Measurements from ENCODE around the gene NTM.

NTM gene

GRCh38 chr11:131644204-131644795, 273.9 kb downstream of the NTM start:
- DNase-seq (ENCODE audit: low spot score): no peak

DNA sequence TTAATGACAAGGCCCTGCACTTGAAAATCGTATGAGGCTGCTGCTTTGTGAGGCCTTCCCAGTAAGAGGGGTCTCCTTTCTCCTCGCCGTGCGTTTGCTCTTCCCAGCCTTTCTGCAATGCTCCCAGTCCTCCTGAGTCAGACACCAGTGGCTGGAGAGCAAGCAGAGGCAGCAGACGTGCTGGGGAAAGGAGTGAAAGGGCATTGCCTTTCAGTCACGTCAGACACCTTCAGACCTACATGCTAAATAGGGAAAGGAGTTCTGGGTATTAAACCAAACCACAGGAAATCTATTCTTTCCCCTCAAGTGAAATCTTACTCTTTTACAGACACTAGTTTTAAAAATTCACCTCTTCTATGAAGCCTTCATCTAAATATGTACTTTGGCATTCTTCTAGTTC, 274.8 kb downstream of the NTM start:
- no peak for DNase-seq (ENCODE audit: low spot score)

DNA sequence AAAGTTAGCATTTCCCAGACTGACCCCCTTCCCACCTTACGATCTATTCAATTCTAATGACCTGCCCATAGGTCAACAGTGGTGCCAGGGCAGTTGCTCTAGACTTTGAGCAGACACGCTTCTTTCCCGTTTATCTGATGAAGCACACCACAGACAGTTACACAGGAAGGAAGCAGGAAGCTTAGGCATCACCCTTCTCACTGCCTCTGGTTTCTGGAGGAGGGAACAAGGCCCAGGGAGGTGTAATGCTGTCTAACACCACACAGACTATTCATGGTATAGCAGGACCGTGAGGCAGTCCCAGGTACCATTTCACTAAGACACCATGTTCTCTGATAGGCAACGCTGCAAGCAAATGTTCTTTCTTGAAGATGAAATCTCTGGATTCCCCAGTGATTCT, 279.4 kb downstream of the NTM start:
- no peak for DNase-seq (ENCODE audit: low spot score)

GRCh38 chr11:131652231-131652630, 281.8 kb downstream of the NTM start:
- DNase-seq (ENCODE audit: low spot score): no peak

DNA sequence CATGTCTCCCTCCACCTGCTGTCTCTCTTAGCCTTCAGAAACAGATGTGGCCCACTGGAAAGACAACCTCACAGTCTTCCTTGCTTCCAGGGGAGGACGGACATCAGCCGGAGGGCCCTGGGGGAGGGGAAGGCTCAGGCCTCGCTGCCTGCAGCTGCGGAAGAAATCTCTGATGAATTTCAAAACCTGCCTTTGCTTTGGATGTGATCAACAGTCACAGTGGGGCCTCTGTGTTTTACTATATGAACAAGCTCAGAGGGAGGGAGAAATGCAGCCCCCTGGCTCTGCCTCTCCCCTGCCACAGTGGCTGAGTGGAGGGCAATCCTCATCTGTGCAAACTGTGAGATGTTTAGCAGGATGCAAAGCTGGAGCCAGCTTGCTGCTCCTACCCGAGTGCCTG, 282.8 kb downstream of the NTM start:
- DNase-seq (ENCODE audit: low spot score): no peak

DNA sequence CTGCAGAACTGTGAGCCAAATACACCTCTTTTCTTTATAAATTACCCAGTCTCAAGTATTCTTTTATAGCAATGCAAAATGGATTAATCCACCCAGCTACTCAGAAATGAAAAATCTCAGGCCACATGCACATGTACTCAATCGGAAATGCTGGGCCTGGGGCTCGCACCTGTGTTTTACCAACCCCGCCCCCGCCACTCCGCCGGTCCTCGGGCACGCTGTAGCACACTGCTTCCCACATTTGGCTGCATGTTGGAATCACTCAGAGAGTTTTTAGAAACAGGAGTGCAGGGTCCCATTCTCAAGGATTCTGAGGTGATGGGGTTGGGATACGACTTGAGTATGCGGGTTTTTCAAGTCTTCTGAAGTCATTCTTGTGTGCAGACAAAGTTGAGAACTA, 284.4 kb downstream of the NTM start:
- DNase-seq (ENCODE audit: low spot score): no peak

DNA sequence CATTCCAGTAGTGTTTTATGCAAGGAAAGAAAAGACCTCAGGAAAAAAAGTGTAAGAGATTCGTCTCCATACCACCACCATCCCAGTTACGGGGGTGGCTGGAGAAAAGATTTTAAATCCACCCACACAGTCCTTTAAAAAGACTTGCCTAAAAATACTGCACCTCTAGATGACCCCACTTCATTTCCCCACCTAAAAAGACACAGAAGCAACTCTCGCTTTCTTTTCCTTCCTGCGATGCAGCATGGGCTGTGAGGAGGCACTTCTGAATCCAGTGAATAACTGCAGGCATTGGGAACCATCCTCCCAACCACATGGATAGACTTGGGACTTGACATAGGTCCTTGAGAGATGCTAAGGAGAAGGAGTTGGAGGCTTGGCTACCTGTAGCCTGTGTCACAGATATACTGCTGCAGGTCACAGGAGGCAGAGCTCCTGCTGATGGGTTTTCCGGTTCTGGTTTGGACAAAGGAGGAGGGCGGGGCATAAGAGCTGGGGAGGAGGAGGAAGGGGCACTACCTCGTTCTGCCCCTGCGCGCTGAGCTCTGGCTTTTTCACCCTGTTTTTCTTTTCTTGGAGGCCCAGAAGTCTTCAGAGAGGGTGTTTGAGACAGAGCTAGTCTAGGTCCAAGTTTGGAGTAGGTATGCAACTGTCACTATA, 285.9 kb downstream of the NTM start:
- DNase-seq (ENCODE audit: low spot score): no peak

DNA sequence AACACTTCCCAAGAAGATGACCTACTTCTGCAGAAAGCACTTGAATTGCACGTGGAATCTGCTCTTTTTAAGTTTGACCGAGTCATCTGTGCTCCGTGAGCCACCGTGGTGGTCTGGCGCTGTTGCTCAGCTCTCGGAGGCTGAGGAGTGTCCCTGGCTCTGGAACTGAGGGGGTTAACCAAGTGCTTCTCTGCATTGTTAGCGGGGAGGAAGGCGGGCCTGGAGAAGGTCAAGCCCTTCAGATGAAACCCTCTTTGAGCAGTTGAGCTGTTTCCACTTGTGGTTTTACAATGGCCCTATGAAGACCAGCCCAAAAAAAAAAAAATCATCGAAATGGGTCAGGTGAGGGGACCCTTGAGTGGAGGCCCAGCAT, 286.4 kb downstream of the NTM start:
- no peak for DNase-seq (ENCODE audit: low spot score)

- DNase-seq (ENCODE audit: low spot score): no peak
These were observed 288.0 kb downstream of the NTM start for GRCh38 chr11:131658414-131658813.

DNA sequence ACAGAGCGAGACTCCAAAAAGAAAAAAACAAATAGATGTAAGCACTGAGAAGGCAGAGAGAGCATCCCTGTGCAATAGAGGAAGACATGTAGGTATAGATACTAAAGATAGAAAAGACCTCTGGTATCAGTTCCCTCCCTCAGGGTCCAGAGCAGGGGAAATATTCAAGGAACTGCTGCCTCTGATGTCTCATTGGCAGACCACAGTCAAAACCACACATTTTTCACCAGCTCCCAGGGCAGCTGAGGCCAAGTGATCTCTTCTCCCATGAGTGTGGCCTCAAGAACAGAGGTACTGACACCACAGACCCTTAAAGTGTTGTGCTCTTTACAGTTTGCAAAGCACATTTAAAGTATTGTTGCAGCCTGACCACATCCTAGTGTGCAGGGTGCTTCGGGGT, 288.5 kb downstream of the NTM start:
- no peak for DNase-seq (ENCODE audit: low spot score)

DNA sequence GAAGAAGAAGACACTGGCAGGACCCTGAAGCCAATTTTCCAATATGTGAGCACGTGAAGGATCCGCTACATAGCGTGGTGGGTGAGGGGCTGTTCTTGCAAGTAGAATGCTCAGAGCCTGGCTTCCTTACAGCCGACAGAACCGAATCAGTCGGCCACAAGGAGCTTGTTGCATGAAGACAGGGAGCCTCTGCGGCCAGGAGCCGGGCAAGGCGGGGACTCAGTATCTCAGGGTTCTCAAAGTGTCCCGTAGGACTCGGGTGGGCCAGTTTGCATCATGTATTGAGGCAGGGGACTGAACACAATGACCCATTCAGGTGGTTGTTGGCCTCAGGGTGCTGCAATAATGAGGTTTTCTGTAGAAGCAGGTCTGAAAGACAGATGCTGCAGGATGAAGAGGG, 289.5 kb downstream of the NTM start:
- no peak for DNase-seq (ENCODE audit: low spot score)

DNA sequence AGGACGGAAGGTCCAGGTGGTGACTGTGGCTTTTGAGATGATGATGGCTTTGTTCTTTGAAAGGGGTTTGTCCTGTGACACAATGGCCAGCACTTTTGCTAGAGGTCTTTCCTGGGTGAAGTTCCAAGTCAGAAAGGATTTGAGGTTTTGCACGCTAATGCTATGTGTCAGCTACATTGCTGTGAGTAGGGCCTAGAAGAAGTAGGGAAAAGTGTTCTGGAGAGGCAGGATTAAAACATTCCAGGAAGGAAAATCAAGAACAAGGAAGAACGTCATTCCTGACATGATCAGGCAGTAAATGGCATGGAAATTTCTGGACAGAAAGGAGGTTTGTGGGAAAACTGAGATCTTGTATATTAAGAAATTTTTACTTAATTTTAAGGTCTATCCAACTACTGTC, 290.7 kb downstream of the NTM start:
- DNase-seq (ENCODE audit: low spot score): no peak

DNA sequence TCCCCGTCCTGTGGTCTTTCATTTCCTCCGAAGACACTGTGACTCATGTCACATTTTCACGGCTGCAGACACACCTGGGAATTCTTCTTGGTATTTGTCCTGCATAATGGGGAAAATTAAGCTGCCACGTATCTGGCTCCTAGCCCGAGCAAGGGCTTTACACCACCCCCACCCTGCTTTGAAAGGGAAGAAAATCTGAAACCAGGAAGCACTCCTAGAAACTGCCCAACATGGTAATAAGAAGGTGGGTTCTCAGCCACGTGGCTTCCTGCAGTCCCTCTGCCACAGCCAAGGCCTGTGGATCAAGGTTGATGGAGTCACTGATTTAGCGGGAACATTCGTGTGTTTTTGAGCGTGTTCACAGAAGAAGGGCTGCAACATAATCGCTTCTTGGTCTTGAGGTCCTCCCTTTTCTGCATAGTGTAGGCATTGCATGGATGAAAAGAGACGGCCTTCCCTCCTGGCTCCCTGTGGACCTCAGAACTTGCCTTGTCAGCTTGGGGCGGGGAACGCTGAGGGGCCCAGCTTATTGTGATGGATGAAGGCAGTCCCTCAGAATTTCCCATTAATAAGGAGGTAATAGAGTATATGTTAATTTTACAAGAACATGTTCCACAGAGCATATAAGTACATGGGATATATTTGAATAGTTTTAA, 292.0 kb downstream of the NTM start:
- DNase-seq (ENCODE audit: low spot score): no peak

DNA sequence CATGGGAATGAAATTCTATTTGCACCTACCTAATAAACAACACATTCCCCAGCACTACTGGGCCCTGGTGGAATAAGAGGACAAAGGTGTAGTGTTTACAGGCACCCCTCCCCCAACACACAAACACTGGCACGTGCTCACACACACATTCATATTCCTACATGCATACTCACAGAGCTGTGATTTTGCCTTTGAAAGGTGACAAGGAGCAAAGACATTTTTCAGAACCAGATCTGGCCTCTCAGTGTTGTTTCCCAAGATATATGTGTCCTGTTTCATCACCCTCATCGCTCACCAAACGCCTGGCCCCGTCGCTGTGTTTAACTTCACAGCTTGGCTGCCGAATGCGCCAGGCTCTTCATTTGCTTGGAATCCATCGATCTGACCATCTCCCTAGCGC, 292.6 kb downstream of the NTM start:
- DNase-seq (ENCODE audit: low spot score): no peak

- no peak for DNase-seq (ENCODE audit: low spot score)
These were observed 293.2 kb downstream of the NTM start for GRCh38 chr11:131663405-131664200.

DNA sequence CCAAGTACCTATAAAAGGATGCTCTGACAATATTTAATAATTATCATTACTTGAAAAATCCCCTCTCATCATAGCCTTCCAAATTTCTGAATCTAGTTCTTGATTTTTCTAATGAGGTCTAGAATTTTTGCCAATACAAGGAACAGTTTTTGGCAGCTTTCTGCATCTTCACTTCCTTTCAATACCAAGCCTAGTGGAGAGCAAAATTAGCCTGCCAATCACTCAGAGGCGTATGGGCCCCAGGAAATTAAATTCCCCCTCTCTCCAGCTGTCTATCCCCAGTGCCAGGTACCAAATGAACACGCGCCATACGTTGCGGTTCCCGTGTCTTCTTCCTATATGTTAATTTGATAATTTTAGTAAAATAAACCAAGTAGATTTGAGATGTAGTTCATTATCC, 293.9 kb downstream of the NTM start:
- no peak for DNase-seq (ENCODE audit: low spot score)

DNA sequence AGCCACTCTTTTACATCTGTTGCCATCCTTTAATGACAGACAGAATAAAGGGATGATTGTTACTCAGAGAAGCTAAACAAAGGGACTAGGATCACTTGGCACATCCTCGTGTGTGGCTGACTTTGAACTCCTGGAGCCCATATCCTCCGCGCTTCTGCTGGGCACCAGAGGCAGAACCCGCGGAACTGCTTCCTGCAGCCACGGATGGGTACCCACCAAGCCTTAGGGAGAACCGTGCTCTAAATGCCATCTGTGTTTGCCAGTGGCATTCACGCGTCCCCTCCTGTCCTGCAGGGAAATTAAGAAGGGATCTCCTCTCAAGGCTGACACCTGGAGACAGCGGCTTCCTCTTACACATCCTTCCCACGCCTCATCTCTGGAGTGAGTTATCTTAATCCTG, 294.4 kb downstream of the NTM start:
- DNase-seq (ENCODE audit: low spot score): no peak

- no peak for DNase-seq (ENCODE audit: low spot score)
These were observed 295.0 kb downstream of the NTM start for GRCh38 chr11:131665344-131665968.

DNA sequence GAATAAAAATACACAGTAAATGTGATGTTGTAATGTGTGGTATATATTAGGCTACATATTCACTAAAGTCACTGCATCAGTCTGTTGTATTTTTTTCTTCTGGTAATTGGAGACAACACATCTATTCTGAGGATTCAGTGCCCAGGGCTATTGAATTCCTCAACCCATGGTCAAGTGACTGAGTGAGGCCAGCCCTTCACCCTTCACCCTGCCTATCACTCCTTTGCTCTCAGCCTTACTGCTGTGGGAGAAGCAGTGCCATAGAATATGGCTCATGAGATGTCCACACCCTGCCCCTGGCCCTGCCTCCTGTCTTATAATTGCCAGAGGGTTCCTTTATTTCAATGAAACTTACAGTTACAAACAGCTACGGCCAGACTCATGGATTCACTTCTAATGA, 295.6 kb downstream of the NTM start:
- no peak for DNase-seq (ENCODE audit: low spot score)

- no peak for DNase-seq (ENCODE audit: low spot score)
These were observed 296.2 kb downstream of the NTM start for GRCh38 chr11:131666617-131667016.

GRCh38 chr11:131667566-131667965, 297.2 kb downstream of the NTM start:
- DNase-seq (ENCODE audit: low spot score): no peak
